GM21529 (cell line): Measurements from ENCODE around the gene OSM.
"Not testable (repeated sequence)": the region's sequence is repeated elsewhere in the genome, so short reads cannot be mapped to it uniquely, and the experiment has no call there.

ENCODE experiments used
- ATAC-seq: cut with Tn5 transposase; IDR thresholded peaks from one replicate; pipeline ENCODE4 v1.9.1; 2021; ENCODE audit not compliant: unreplicated experiment

Gene OSM

DNA sequence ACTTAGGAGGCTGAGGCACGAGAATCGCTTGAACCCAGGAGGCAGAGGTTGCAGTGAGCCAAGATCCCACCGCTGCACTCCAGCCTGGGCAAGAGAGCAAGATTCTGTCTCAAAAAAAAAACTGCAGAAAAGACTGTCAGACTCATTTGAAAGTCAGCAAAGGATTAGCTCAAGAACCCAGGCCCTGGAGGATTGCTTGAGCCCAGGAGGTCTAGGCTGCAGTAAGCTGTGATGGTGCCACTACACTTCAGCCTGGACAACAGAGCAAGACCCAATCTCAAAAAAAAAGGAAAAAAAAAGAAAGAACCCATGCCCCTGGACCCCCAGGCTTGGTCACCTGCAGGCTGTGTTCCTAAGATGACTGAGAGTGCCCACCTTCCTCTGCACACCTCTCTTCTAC, 36.3 kb downstream of the OSM start:
- ATAC-seq: no peak

DNA sequence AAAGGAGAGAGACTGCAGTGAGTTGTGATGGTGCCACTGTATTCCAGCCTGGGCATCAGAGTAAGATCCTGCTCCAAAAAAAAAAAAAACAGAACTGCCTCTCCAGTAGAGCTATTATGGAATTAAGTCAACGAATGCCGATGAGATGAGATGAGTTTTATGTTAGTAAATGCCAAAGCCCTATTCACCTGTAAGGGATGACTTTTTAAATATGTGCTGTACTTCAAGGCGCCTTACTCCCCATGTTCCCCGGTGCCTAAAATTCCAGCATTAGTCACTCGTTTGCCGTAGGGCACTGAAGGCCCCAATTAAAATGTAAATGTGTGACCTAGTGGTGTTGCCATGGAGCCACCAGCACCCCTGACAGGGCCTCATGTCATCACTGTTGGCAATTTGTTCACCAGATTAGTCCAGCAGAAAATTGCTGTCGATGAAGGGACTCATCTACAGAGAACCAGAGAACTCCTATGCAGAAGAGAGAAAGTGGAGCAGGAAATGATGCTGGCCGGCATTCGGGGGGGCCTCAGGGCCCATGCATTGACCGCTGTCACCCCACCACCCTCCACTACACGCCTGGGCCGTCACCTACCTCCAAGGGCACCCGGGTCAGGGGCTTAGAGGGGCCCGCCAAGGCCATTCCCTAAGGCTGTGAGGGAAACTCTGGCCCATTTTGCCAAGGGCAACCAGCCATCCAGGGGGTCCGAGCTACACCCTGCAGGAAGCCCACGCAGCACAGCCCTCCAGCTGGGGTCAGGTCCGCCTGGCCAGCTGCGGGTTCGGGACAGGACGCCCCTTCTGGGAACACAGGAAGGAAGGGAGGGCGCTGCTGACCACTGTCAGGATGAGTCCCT, 37.9 kb downstream of the OSM start:
- no peak for ATAC-seq

DNA sequence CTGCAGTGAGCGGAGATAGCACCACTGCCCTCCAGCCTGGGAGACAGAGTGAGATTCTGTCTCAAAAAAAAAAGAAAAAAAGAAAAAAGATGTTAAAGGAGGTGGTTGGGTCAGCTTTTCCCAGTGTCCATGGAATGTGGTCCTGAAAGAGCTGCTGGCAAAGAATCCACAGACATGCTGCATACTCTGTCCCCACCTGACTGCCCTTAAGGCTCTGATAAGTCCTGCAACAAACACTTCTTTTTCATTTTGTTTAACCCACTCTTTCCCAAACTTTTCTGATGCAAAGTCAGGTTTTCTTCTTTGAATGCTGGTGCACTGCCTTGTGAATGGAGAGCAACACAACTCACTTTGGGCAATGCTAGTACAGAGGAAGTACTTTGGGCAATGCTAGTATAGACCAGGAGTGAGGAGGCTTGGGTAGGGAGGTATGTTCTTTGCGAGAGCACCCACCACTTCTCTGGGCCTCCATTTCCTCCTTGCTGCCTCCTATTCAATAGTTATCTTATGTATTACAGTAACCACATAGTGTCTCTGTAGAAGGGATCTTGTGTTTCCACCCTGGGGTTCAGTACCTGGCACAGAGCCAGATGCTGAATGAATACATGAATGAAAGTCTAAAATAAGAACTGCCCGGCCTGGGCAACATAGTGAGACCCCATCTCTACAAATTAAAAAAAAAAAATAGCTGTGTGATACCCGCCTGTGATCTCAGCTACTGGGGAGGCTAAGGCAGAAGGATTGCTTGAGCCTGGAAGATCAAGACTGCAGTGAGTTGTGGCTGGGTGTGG, 39.0 kb downstream of the OSM start:
- no peak for ATAC-seq

DNA sequence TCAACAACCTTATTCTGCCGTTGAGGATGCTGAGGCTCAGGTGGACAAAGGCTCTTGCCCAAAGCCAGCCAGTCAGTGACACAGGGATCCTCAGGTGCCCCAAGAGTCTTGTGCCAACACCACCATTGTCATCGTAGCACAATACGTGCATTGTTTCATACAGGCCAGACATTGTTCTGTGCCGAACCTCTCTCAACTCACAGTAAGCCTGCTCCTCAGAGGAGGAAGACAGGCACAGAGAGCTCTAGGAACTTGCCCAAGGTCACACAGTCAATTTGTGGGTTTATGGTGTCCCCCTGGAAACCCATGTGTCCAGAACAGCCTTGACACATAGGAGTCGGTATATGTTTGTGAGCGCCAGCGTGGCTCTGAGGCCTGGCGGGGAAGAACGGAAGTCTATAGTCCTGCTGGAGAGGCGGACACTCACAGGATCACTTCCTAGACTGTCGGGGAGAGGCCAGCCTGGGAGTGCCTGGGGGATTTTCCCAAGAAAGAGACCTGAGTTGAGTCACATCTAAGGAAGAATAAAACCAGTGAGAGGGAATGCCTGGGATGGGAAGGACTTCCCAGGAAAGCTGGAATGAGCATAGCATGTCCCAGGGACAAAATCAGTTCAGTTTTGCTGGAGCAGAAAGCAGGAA, 40.3 kb downstream of the OSM start:
- no peak for ATAC-seq

DNA sequence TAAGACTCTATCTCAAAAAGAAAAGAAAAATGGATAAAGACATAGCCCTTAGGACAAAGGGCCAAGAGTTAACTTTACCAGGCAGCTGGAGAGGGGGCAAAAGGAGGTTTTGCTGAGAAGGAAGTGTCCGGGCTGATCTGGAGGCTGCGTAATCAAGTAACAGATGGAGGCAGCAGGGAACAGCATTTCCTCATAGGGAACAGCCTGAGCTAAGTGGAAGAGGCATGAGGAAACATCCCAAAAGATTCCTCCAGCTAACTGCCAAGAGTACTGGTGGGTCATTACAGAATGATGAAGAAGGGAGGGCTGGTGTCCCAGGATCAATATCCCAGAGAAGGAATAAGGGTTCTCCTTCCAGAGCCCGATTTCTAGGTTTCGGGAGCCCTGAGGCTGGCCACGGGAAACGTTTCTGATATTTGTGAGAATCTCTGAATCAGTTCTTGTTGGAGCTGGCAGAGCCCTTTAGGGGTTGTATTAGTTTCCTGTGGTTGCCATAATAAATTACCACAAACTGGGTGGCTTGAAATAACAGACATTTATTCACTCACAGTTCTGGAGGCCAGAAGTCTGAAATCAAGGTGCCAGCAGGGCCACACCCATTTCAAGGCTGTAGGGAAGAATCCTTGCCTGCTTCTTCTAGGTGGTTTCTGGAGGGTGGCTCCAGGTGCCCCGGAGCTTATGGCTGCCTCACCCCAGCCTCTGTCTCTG, 41.3 kb downstream of the OSM start:
- no peak for ATAC-seq

DNA sequence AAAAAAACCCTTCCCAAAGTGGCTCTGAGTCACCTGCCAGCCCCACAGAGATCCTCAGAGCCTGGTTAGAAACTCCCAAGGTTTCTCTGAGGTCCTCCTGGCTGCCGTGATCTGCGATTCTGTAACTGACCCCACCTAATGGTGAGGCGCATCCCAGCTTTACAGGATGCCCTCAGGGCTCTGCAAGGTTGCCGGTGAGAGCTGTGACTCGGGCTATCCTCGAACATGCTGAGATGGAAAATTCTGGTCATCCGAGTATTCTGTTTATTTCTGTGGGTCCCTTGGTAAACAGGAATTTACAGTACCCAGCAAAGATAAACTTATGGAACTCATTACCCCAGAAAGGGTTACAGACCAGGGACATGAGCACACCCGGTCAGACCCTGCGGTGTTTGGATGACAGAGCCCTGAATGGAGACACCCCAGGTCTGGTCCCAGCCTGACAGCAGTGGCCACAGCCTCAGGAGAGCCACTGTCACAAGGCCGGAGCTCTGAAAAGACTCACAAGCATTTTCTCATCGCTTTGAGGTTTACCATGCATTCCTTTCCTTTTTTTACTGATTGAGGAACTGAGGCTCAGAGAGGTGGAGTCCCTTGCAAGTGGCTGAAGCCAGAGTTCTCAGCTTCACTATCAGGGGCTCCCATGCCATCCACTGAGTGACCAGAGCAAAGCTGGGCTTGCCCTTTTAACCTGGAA, 42.3 kb downstream of the OSM start:
- ATAC-seq: no peak

DNA sequence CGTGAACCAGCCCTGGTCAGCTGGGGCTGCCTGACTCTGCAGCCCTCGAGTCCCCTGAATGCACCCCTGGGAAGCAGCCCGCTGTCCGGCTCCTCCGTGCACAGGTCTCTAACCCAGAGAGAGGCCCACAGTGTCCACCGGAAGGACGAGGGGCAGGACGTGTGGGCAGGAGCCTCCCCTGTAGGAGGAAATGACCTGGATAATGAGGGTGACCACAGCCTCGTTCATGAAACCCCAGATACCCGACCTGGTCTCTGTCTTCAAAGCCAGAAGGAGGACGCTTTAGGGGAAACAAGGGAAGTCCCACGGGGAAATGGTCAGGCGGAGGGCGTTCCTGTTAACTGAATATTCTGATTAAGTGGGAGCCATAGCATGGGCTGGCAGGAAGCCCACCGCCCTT, 43.3 kb downstream of the OSM start:
- no peak for ATAC-seq

DNA sequence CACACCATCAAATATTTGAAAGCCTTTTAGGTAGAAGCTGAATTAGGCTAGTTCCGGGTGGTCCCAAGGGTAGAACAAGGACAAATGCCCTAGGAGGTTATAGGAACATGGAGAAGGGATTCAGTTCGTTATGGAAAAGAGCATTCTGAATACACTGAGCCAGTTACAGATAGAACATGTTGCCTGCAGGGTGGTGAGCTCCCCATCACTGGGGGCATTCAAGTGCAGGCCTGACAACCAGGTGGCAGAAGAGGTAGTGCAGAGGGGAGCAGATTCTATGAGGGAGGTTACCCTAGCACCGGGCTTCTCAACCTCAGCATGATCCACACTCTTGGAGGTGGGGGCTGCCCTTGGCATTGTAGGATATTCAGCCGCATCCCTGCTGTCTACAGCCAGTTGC, 44.3 kb downstream of the OSM start:
- ATAC-seq: no peak

DNA sequence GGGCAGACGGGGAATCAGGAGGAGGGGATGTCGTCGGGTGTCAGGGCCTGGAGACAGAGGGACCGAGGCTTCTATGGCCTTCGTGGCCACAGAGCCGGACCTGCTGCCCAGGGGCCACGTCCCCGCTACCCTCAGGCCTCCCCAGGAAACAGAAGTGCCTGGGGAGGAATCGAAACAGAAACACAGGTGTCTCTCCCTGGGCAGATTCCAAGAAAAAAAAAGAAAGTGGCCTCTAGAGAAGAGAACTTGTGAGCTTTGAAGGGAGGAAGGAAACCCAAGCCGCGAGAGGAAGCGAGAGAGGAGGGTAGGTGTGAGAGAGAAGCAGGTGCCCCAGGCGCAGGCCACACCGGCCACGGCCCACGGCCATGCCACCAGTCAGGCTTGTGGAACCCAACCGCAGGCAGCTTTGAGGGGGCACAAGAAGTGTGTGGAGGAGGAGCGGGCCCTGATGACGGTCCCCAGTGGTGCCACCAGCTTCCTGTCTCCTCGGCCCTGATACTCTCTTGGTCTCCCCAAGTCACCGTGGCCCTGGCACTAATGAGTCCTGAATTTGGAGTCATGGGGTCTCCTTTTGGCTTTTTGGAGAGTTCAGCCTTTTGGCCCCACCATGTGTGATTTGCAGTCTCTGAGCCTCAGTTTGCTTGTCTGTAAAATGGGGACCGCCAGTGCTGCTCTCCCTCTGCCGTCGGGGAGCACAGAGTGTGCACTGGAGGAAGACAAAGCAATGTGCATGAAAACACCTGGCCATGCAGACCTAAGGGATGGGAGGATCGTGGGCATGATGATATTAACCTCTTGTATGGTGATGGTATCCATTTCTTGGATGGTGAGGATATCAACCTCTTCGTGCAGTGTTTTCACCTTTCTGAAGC, 45.3 kb downstream of the OSM start:
- ATAC-seq: no peak

DNA sequence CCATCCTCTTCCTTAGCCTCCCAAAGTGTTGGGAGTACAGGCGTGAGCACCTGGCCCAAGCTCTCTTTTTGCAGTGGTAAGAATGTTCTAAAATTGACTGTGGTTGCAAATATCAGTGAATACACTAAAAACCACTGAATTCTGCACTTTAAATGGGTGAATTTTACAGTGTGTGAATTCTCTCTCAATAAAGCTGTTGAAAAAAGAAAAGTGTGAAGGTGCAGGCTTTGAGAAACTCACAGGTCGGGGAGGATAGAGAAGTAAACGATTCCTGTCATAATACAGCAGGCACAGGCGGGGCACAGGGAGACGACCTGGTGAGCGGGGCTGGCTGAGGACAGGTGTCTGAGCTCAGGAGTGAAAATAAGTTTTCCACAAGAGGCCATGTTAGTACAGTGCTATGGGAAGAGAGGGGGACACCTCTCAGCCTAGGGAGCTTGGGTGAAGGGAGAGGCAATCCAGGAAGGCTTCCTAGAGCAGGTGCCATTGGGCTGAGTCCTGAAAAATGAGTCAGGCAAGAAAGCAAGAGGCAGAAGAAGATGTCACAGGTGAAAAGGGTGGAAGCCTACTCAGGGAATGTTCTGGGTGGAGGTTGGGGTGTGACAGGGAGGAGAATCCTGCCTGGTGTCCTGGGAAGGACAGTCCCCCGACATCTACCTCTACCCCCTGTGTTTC, 46.2 kb downstream of the OSM start:
- no peak for ATAC-seq

DNA sequence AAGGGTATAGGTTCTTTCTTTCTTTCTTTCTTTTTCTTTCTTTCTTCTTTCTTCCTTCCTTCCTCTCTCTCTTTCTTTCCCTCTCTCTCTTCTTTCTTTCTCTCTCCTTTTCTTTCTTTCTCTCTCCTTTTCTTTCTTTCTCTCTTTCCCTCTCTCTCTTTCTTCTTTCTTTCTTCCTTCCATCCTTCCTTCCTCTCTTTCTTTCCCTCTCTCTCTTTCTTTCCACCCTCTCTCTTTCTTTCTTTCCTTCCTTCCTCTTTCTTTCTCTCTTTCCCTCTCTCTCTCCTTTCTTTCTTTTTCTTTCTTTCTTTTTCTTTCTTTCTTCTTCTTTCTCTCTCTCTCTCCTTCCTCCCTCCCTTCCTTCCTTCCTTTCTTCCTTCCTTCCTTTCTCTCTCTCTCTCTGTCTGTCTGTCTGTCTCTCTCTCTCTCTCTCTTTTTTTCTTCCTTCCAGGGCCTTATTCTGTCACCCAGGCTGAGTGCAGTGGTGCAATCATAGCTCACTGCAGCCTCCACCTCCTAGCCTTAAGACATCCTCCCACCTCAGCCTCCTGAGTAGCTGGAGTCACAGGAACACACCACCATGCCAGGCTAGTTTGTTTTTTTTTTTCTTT, 46.9 kb downstream of the OSM start:
- ATAC-seq: no peak

DNA sequence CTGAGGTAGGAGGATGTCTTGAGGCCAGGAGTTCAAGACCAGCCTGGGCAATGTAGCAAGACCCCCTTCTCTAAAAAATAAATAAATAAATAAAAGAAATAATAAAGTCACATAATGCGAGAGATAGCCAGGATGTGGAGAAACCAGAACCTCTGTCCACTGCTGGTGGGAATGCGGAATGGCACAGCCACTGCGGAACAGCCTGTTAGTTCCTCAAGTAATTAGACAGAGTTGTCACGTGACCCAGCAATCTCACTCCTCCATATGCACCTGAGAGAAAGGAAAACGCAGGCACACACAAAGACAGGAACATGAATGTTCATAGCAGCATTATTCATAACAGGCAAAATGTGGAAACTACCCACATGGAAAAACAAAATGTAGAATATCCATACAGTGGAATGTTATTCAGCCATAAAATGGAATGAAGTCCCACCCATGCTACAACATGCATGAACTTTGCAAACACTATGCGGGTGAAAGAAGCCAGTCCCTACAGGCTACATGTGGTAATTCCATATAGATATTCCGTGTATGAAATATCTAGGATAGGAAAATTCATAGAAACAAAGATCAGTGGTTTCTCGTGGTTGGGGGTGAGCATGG, 47.5 kb downstream of the OSM start:
- no peak for ATAC-seq

DNA sequence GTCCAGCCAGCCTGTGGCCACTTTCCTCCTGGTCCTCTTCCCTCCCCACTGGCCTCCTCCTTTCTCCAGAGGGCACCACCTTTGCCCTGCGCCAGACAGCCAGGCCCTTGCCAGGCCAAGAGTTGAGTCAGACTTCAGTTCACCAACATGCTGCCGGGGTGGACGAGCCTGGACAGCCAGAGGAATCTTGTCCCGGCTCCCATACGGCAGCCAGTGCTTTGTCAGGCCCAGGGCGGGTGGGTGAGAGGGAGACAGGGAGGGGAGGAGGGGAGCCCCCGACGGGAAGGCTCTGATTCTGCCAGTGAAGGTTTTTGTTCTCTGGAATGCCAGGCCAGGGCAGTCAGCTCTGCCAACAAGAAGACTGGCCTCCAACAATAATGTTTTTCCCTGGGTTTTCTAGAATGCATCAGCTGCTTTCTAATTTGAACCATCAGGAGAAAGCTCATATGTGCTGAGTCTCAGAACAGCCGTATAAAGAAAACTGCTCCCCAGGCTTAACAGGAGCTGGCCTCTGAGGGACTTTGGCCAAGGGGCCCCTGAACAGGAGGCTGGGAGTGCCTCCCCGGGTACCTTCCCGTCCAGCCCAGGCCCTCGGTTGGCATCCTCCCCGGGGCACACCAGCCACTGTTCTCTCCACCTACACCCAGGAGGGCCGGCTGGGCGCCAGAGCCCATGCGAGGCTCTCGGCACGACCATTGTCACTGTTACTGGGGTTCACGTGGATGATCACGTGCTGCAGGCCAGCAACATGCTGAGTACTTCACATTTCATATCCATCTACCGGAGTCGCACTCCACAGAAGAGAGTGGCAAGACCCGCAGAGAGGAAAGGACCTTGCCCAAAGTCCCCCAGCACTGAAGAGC, 48.7 kb downstream of the OSM start:
- no peak for ATAC-seq

DNA sequence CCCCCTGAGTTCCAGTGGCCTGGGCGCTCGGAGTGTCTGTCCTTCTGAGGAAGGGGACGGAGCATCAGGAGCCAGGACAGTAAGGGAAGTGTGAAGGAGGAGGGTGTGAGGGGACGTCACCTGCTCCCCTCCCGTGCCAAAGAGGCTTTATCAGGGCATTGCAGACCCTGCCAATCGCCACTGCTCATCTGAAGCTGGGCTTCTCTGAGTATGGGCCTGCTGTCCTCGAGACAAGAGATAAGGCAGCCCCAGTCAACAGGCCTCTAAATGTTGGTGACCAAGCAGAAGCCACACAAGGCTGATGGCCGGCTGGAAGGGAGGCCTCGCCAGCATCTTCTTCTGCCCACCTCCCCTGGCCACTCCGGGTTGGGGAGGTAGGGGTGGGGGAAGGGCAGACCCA, 49.9 kb downstream of the OSM start:
- no peak for ATAC-seq

DNA sequence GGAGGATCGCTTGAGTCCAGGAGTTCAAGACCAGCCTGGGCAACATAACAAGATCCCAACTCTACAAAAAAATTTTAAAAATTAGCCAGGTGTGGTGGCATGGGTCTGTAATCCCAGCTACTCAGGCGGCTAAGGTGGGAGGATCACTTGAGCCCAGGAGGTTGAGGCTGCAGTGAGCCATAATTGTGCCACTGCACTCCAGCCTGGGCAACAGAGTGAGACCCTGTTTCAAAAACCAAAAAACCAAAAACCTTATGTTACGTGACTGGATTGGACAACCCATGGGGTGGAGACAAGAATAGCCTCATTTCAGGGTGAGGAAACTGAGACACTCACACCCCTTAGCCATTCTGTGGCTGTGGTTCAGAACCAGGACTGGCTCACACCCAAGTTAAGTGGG, 50.4 kb downstream of the OSM start:
- ATAC-seq: not testable (repeated sequence)

DNA sequence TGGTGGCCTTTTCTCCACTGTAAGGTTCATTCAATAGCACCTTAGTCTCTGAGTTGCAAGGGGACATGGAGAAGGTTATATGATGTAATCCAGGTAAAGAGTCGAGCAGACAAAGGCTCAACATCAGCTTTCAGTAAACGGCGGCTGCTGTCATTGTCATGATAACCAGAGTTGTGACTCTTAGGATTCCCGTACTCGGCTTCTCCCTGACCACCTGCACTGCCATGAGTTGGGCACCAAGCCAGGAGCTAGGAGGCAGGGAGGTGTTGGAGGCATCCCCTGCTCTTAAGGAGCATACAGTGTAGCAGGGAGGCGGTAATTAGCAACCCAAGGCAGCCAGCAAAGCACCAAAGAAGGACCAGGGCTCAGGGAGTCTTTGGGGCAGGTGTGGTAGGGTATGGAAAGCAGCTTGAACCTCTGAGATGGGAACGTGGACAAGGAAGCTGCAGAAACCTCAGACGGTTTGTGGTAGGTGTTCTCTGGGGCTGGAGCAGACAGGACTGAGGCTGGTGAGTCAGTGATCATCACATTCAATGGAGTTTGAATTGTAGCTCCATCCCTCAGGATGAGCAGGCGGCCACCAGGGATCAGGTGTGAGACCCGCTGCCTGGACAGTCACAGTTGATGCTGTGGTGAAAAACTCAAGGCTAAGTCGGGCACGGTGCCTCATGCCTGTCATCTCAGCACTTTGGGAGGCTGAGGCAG, 51.8 kb downstream of the OSM start:
- no peak for ATAC-seq

DNA sequence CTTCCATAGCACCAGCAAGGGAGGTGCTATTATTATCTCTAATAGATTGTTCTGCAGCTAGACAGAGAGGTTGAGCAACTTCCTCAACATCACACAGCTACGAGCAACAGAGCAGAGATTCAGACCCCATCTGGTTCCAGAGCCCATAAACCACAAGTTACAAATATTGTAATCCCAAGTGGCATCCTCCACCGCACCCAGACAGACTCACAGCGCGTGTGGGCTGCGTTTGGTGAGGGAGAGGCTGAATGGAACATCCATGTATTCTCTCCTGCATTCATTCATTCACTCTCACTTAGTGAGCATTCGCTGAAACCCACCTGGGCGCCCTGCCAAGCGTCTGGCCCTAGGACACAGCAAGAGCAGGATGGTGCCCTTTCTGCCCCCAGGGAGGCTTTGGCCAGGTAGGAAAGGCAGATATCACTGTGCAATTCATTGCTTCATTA, 53.6 kb downstream of the OSM start:
- no peak for ATAC-seq
